HuH-7 (cell line): ENCODE results near the gene HOXB9.

ENCODE experiments used
- DNase-seq: peaks from one replicate; pipeline ENCODE4 v3.0.0; 2011; ENCODE audit warnings: low spot score

The HOXB9 gene

DNA sequence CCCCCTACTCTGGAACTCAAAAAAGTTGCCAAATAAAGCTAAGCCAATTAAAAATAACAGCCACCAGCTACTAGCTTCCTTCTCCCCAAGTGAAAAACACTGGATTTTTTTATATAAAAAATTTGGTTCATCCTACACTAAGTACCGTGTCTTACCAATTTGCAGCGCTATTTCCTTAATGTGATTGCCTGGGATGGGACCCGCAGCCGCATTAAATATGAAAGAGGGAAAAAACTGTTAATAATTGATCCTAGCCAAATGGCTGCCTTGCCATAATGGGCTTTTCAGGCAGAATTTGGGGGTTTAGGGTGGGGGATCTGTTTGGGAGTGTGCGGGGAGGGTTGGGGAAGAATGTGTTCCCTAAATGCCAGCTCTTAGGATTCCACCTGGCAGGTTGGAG is 2.0 kb downstream of the HOXB9 start:
- no peak for DNase-seq

DNA sequence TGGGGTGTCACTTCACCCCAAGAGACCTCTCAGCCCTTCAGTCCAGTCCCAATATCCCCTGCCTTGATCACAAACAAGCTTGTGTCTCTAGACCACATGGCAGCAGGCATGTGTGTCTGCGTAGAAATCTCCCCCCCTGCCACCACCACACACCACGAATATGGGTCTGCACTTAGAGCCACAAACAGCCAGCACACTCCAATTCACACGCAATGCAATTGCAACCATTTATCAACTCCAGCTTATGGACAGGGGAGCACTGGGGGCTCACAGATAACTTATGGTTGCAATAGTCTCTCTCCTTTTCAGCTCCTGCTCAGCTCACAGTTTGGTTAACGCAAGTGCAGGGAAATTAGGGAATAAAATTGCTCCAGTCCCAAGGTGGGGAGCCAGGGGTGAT is 2.6 kb downstream of the HOXB9 start:
- no peak for DNase-seq

GRCh38 chr17:48622857-48623256 is 3.3 kb downstream of the HOXB9 start:
- DNase-seq: no peak

- no peak for DNase-seq
Measured at GRCh38 chr17:48621410-48622392, 4.5 kb downstream of the HOXB9 start.

DNA sequence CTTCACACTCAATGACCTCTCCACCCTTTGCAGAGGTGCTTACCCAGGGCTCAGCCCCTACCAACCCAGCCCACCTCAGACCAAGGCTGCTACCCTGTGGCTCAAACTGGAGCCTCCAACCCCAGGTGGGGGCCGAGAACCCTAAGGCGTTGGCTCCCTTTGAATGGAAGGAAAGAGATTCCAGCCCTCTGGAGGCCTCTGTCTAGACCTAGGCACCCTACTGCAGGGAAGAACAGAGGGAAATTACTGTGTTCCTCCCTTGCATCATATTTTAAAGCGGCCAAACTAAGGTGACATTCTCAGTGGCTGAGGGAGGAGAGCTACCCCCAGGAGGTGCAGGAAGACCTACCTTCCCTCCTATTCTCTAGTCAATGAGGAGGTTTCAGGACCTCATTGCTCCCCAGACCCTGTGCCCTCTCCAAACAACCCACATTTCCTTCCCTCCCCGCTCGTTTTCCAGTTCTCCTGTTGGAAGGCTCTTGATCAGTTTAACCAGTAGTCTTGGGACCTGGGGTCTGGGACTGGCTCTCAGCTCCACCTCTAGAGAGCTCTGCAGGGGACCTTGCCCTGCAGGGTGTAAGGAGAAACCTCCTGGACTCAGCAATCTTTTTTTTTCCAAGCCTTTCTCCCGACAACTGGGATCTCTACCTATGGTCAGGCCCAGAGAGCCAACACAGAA is 5.6 kb downstream of the HOXB9 start:
- no peak for DNase-seq

DNA sequence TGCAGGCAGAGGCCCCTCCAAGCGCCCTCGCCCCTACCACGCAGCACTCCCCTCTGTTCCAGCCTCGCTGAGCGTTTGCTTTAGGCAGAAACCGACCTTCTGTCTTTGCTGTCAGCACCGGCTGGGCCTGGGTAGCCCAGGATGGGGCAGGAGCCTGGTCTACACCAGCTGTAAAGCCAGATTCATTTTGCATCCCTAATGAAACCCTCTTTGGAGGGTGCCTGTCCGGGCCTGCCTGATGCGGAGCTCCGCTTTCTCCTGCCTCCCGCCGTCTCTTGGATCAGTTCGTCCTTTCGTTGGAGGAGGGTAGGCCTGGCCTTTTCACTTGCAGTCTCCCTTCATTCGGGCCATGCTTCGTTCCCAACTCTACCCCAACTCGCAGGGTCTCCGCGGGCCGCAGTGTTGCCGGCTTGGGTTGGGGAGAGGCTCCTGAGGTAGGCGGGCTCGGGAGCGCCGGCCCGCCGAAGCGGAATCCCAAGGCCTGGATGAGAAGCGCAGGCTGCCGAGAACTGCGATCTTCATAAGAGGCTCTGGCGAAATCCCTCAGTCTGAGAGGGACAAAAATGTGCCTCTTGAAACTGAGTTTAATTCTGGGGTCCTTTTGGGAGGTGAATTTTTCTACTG is 6.2 kb downstream of the HOXB9 start:
- DNase-seq: no peak

- peak; percentile 99 for DNase-seq
Measured at GRCh38 chr17:48618256-48618896, 7.8 kb downstream of the HOXB9 start.

DNA sequence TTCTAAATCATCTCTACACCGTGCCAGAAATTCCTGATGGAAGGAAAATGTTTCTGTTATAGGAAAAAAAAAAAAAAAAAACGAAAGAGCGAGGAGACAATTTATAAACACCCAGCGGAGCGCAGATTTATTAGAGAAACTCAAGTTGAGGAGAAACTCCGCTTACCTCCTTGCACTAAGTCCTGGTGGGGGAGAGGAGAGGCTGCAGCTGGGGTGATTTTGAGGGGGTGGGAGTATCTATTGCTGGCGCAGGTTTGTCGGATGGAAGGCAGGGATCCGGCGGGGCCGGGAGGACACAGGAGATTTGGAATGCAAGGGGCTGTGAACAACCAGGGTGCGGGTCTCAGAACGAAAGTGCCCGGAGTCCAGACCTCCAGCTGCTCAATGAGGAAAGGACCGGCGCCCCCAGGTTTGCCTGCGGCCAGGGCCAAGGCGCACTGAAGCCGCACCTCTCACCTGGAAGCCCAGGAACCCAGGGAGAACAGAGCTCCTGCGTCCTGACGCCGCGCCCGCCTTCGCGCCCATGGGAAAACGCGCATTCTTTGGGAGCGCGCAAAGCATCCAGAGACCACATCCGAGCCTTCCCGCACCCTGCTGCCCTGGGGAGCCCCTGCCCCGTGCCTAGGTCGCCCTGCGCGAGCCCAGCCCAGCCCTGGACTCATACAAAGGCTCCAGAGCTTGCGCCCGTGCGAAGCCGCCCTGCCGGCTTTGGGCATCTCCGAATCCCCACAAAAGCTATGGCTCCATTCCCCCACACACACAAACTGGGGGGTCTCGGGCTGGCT is 8.5 kb downstream of the HOXB9 start:
- DNase-seq: no peak

- DNase-seq: no peak
Measured at GRCh38 chr17:48616717-48617470, 9.3 kb downstream of the HOXB9 start.

DNA sequence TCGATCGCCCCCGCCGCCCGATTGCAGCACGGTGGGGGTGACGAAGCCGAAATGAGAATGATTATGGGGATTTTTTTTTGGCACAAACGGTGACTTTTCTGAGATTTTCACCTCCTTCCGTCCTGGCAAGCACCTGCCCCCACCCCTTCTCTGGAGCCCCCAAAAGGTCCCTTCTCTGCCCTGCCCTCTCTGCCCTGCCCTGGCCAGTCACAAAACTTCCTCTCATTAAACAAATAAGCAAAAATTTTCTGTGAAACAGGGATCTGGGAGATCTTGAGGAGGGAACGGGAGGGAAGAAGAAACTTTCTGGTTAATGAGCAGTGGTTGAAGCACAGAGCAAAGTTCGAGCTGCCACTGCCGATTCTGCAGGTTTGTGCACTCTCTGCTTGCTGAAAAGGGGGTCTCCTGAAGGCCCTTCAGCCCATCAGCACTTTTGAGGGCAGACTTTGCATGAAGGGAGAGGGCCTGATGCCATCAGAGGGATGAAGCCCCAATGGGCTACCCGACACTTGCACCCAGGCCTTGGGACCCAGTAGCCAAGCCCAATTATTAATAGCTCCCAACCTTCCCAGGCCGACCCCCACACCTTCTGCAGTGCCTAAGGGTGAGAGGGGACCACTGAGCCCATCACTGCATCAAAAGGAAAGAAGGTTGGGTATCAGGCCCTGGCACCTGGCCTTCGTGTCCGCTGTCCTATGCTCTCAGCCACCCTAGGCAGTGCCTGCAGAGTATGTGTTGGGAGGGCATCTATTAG is 10.0 kb downstream of the HOXB9 start:
- DNase-seq: no peak

DNA sequence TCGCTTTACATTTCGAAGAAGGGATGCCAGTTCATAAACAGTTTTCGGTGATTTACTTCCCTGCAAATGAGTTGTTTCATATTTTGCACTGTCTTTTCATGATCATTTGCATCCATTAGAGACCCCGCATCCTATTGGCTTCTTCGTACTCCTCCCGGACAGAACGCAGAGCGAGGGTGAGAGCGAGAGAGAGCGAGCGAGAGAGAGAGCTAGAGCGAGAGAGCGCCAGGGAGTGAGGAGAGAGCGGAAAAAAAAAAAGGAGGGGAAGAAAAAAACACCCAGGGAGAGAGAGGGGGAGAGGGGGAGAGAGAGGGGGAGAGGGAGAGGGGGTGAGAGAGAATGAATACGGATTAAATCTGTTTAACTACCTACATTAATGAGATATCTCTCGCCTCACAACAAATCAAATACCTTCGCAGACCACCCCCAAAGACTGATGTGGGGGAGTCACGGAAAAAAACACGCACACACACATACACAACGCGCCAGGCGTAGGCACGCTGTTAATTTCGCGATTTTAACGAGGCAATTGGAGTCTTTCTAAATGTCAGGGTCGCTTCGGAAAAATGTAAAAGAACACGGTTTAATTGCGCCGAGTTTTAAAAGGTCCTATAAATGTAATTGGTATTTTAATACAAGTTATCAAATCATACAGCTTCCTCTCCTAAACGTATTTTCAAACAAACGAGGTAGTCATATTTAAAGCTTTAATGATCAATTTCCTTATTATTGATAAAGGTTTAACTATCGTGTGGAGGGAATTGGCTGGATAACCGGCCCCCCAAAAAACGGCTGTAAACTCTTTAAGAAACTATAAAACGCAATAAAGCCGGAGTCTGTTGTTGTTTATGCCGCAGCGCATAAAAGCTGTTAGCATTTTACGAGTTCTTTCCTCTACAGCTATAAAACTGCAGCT is 10.9 kb downstream of the HOXB9 start, which contains the start of gene HOXB8:
Gene HOXB8, minus strand, starts transcription at position 246 of the 916 bp plus-strand sequence. CDS start 588 bp downstream, outside the sequence.
- no peak for DNase-seq

DNA sequence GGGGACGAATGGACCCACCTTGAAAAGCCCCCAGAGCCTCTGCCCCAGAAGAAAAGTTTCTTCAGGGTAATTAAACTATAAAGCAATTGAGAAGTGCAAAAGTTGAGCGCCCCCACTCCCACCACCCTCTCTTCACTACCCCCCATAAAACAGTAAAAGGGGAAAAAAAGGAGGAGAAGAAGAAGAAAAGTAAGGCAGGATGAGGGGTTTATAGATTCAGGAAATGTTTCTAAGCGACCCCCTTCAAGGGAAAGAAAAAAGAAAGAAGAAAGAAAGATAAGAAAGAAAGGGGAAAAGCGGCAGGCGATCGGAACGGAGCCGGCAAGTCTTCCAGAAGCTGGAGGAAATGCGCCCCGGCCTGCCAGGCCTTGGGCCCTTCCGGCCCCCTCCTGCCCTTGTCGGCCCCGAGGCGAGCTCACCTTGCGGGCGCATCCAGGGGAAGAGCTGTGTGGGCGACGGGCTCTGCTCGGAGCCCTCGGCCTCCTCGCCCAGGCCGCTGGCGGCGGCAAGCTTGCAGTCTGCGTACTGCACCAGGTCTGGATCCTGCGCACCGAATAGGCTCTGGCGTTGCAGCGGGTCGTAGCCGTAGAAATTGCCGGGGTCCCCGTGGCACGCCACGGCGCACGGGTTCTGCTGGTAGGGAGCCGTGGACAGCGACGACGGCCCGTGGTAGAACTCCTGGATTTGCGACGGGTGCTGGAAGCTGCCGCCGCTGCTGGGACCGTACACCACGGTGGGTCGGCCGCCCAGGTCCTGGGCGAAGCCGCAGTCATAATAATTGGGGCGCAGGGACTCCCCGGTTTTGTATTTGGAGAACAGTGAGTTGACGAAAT is 12.1 kb downstream of the HOXB9 start:
- no peak for DNase-seq

GRCh38 chr17:48612854-48613691 is 13.1 kb downstream of the HOXB9 start:
- DNase-seq: no peak

DNA sequence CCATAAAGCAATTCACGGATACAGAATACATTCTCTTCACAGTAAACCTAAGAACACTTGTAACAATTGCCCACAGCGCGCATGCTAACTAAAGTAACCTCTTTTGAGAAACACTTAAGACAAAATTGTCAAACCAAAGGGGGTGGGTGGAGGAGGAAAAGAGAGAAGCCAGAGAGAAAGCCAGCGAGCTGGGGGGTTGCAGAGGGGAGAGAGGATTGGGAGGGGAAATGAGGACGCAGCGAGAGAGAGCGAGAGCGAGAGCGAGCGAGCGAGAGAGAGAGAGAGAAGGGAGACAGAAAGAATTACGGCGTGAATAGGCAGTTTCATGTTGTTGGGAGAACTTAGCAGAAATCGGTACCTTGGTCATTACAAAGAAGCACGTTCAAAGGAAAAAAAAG is 13.7 kb downstream of the HOXB9 start:
- DNase-seq: no peak

GRCh38 chr17:48611681-48612455 is 14.3 kb downstream of the HOXB9 start:
- no peak for DNase-seq

- no peak for DNase-seq
Measured at GRCh38 chr17:48611213-48611612, 14.9 kb downstream of the HOXB9 start.
